ENCODE measurements around the gene ARMH3.
"Not testable (repeated sequence)": the region's sequence is repeated elsewhere in the genome, so short reads cannot be mapped to it uniquely, and the experiment has no call there.

ARMH3 gene

GRCh38 chr10:102064868-102065560 is 9.0 kb upstream of the ARMH3 start, which contains the start of gene HPS6:
Gene HPS6 (plus strand): TSS chr10:102065349. CDS start chr10:102065475, 126 bp downstream.
- H3K27me3 ChIP-seq = no peaks in the 10 kb centered on the region
- peak within 1 kb of the TSS; percentile 86 to 92 (median 90) for H3K27ac ChIP-seq

GRCh38 chr10:102064503-102064867 is 8.5 kb upstream of the ARMH3 start:
- Histone ChIP-seq H3K4me2 (peak overlapping the region; percentile 96 to 100 (median 99)), H4K20me1 (peaks cover 19 to 40% (median 36%) of the 10 kb centered on the region in 11 experiments; a peak in 21 of 22 replicates), H3K4me1 (peaks cover 35 to 45% (median 42%) of the 10 kb centered on the region in 10 experiments), H3K4me3 (peak overlapping the region; percentile 82 to 99 (median 90)), H3K27me3 (no peaks in the 10 kb centered on the region), H3K27ac (peak overlapping the region; percentile 23 to 92 (median 90); a peak in 21 of 22 replicates), H3K36me3 (peaks cover 15 to 30% (median 25%) of the 10 kb centered on the region in 11 experiments), H3K9ac (peak overlapping the region; percentile 89 to 97 (median 94); a peak in 19 of 22 replicates), H3K9me3 (replicated peaks in 1 of 11) (no peaks in the 10 kb centered on the region)
- TF ChIP-seq Cebpa-rat (IDR thresholded peaks at IDR 0.05) = peak in 2 of 11 experiments; percentile 20 to 35; a peak in 2 of 22 replicates

More at GRCh38 chr10:102064868-102065560, 9.0 kb upstream of the ARMH3 start, which contains the start of gene HPS6:
- H3K9ac ChIP-seq = peak within 1 kb of the TSS; percentile 89 to 97 (median 94)
- no peak; a peak in 1 of 22 replicates for TF ChIP-seq Cebpa-rat (IDR thresholded peaks at IDR 0.05)
- H3K4me2 ChIP-seq = peak within 1 kb of the TSS; percentile 96 to 100 (median 99)
- peak within 1 kb of the TSS; percentile 82 to 99 (median 90) for H3K4me3 ChIP-seq
- peaks cover 19 to 43% (median 39%) of the 10 kb centered on the region in 11 experiments; a peak in 21 of 22 replicates for H4K20me1 ChIP-seq
- H3K36me3 ChIP-seq = peaks cover 17 to 33% (median 25%) of the 10 kb centered on the region in 11 experiments
- no peaks in the 10 kb centered on the region for H3K9me3 ChIP-seq (replicated peaks in 1 of 11)
- peaks cover 35 to 48% (median 44%) of the 10 kb centered on the region in 10 experiments for H3K4me1 ChIP-seq

GRCh38 chr10:102059987-102060386 is 4.0 kb upstream of the ARMH3 start:
- no peaks in the 10 kb centered on the region for H3K27me3 ChIP-seq
- no peak for TF ChIP-seq Cebpa-rat (IDR thresholded peaks at IDR 0.05)
- H3K36me3 ChIP-seq = no peaks in the 10 kb centered on the region
- no peak overlapping the region for H3K27ac ChIP-seq
- H3K4me1 ChIP-seq = peaks cover 9 to 17% (median 13%) of the 10 kb centered on the region in 10 experiments
- H4K20me1 ChIP-seq = peaks cover 0 to 2% (median 0%) of the 10 kb centered on the region in 11 experiments; a peak in 6 of 22 replicates
- no peak overlapping the region for H3K4me3 ChIP-seq
- no peak overlapping the region for H3K9ac ChIP-seq
- no peaks in the 10 kb centered on the region for H3K9me3 ChIP-seq (replicated peaks in 1 of 11)
- no peak overlapping the region for H3K4me2 ChIP-seq

DNA sequence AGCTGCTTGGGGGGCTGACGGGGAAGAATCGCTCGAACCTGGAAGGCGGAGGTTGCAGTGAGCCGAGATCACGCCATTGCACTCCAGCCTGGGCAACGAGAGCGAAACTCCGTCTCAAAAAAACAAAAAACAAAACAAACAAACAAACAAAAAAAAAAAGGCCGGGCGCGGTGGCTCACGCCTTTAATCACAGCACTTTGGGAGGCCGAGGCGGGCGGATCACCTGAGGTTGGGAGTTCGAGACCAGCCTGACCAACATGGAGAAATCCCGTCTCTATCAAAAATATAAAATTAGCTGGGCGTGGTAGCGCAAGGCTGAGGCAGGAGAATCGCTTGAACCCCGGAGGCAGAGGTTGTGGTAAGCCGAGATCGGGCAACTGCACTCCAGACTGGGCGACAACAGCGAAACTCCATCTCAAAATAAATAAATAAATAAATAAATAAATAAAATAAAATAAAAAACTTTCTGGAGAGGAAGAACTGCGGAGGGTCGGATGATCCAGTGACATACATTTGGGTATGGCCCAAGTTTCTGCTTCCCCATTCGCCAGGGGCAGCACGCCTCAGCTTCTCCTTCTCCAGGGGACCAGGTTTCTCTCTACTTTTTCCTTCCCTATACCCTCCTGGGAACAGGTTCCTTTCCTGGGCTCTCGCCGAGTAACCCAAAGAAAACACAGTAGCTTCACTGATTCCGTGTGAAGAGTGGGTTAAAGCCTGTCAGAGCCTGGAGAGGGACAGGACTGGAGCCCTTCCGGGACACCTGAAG is 909 bp downstream of the ARMH3 start:
- not testable (repeated sequence) for H3K9me3 ChIP-seq (replicated peaks in 1 of 11); H3K27me3 ChIP-seq
- Histone ChIP-seq H3K9ac (peak overlapping the region; percentile 81 to 96 (median 91)), H3K4me2 (peak overlapping the region; percentile 78 to 91 (median 87)), H3K27ac (peak overlapping the region; percentile 80 to 96 (median 89)), H3K4me3 (peak overlapping the region; percentile 70 to 97 (median 88)), H3K4me1 (peaks cover 22 to 50% (median 36%) of the 10 kb centered on the region in 10 experiments), H3K36me3 (peaks cover 0 to 26% (median 0%) of the 10 kb centered on the region in 11 experiments; a peak in 8 of 22 replicates), H4K20me1 (peaks cover 35 to 51% (median 43%) of the 10 kb centered on the region in 11 experiments)

GRCh38 chr10:102046095-102046494 is 9.9 kb downstream of the ARMH3 start:
- no peak overlapping the region for H3K4me2 ChIP-seq
- TF ChIP-seq Cebpa-rat (IDR thresholded peaks at IDR 0.05) = no peak
- H3K27me3 ChIP-seq = no peaks in the 10 kb centered on the region
- no peak overlapping the region for H3K9ac ChIP-seq
- H3K4me3 ChIP-seq = no peak overlapping the region
- H3K4me1 ChIP-seq = peaks cover 0 to 27% (median 9%) of the 10 kb centered on the region in 10 experiments; a peak in 7 of 20 replicates
- peaks cover 0 to 42% (median 8%) of the 10 kb centered on the region in 11 experiments; a peak in 11 of 22 replicates for H3K36me3 ChIP-seq
- H4K20me1 ChIP-seq = peaks cover 90 to 100% (median 100%) of the 10 kb centered on the region in 11 experiments
- H3K27ac ChIP-seq = no peak overlapping the region
- no peaks in the 10 kb centered on the region for H3K9me3 ChIP-seq (replicated peaks in 1 of 11)

GRCh38 chr10:102045292-102045691 is 10.7 kb downstream of the ARMH3 start:
- Histone ChIP-seq H3K4me3 (no peak overlapping the region), H3K36me3 (peaks cover under 1 to 39% (median 9%) of the 10 kb centered on the region in 11 experiments; a peak in 15 of 22 replicates), H3K9ac (no peak overlapping the region), H3K27me3 (no peaks in the 10 kb centered on the region), H3K4me2 (peak overlapping the region in 1 of 11 experiments; percentile 25; a peak in 1 of 22 replicates), H3K27ac (no peak overlapping the region), H3K9me3 (replicated peaks in 1 of 11) (no peaks in the 10 kb centered on the region), H4K20me1 (peaks cover 87 to 100% (median 100%) of the 10 kb centered on the region in 11 experiments), H3K4me1 (peaks cover 0 to 23% (median 8%) of the 10 kb centered on the region in 10 experiments; a peak in 6 of 20 replicates)
- no peak for TF ChIP-seq Cebpa-rat (IDR thresholded peaks at IDR 0.05)

DNA sequence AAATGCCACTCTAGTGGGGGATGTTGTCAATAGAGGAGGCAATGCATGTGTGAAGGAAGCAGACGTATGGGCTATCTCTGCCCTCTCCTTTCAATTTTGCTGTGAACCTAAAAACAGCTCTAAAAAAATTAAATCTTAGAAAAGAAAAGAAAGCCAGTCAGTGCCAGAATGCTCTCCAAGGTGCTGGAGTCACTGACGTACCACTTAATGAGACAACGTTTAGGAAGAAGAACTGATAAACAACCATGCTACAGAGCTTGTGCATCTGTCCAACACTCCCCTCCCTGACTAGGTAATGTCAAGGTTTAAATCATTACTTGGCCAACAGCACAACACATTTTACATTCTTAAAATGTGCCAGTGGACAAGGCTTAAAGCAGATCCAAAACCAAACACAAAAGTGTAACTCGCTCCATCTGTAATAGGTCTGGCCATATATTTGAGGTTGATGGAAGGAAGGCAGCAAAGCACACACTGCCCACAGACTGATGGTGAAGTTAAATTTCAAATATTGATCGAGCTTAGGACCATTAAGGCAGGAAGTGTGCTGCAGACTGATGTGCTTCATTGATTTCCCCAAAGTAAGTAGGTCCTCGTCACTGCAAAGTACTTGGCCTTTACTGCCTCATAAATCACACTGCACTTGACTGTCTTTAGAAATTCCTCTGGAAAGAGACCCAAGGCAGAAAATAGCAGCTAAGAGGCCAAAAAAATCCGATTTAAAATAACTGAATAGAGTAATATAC is 15.5 kb downstream of the ARMH3 start:
- TF ChIP-seq Cebpa-rat (IDR thresholded peaks at IDR 0.05) = no peak
- Histone ChIP-seq H3K4me2 (no peak overlapping the region), H3K27ac (no peak overlapping the region), H3K36me3 (peaks cover 45 to 73% (median 49%) of the 10 kb centered on the region in 11 experiments), H3K27me3 (no peaks in the 10 kb centered on the region), H3K9ac (no peak overlapping the region), H3K9me3 (replicated peaks in 1 of 11) (peaks cover 0 to 32% (median 20%) of the 10 kb centered on the region in 11 experiments; a peak in 17 of 22 replicates), H3K4me1 (peaks cover 0 to 13% (median 0%) of the 10 kb centered on the region in 10 experiments; a peak in 2 of 20 replicates), H3K4me3 (no peak overlapping the region), H4K20me1 (peaks cover 48 to 68% (median 63%) of the 10 kb centered on the region in 11 experiments)

DNA sequence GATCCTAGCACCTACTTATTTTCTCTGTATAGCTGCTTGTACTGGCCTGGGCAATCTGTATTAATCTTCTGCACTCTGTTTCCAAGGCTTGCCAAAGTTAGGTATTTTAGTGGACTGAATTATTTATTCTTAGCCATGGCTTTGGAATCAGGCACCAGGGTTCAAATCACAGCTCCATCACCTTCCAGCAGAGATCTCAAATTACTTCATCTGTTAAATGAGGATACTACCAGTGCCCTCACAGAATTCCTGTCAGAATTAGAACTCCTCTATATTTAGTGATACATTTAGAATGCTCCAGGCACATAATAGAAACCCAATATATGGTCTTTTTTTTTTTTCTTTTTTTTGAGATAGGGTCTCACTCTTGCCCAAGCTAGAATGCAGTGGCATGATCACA is 17.6 kb downstream of the ARMH3 start:
- no peak overlapping the region for H3K27ac ChIP-seq
- H4K20me1 ChIP-seq = peaks cover 35 to 48% (median 42%) of the 10 kb centered on the region in 11 experiments
- H3K9me3 ChIP-seq (replicated peaks in 1 of 11) = peaks cover 0 to 32% (median 20%) of the 10 kb centered on the region in 11 experiments; a peak in 17 of 22 replicates
- no peak for TF ChIP-seq Cebpa-rat (IDR thresholded peaks at IDR 0.05)
- H3K4me2 ChIP-seq = no peak overlapping the region
- no peak overlapping the region for H3K9ac ChIP-seq
- peaks cover 62 to 87% (median 68%) of the 10 kb centered on the region in 11 experiments for H3K36me3 ChIP-seq
- H3K27me3 ChIP-seq = no peaks in the 10 kb centered on the region
- no peak overlapping the region for H3K4me3 ChIP-seq
- H3K4me1 ChIP-seq = peaks cover 0 to 4% (median 0%) of the 10 kb centered on the region in 10 experiments; a peak in 1 of 20 replicates

GRCh38 chr10:102035807-102036206 is 20.2 kb downstream of the ARMH3 start:
- H3K9me3 ChIP-seq (replicated peaks in 1 of 11) = peaks cover 0 to 32% (median 20%) of the 10 kb centered on the region in 11 experiments; a peak in 17 of 22 replicates
- peaks cover 13 to 23% (median 16%) of the 10 kb centered on the region in 11 experiments; a peak in 21 of 22 replicates for H4K20me1 ChIP-seq
- not testable (repeated sequence) for H3K27me3 ChIP-seq, H3K4me1 ChIP-seq, H3K4me3 ChIP-seq, H3K4me2 ChIP-seq, H3K9ac ChIP-seq, H3K27ac ChIP-seq
- H3K36me3 ChIP-seq = peaks cover 88 to 100% (median 91%) of the 10 kb centered on the region in 11 experiments

Measured in BLaER1 treated with 17β-estradiol and CSF1 and Interleukin-3, amounts not matched to agents 10 nM and 100 nM (cell line).